HG02678 (cell line): ENCODE measurements around the gene NABP2.
"Not testable (repeated sequence)": the region's sequence is repeated elsewhere in the genome, so short reads cannot be mapped to it uniquely, and the experiment has no call there.

Source experiments
- ATAC-seq: cut with Tn5 transposase; IDR thresholded peaks from one replicate; pipeline ENCODE4 v1.9.1; 2021; ENCODE audit warnings: mild to moderate bottlenecking, moderate library complexity; ENCODE audit not compliant: unreplicated experiment

The NABP2 gene

GRCh38 chr12:56242986-56243385 lies 18.8 kb downstream of the NABP2 start:
- no peak for ATAC-seq

GRCh38 chr12:56243731-56244181 lies 19.6 kb downstream of the NABP2 start:
- ATAC-seq: no peak

- no peak for ATAC-seq
These were observed 20.4 kb downstream of the NABP2 start for GRCh38 chr12:56244494-56244893.

- no peak for ATAC-seq
These were observed 23.8 kb downstream of the NABP2 start for GRCh38 chr12:56247923-56248322.

GRCh38 chr12:56248711-56249110 lies 24.6 kb downstream of the NABP2 start:
- ATAC-seq: no peak

- ATAC-seq: no peak
These were observed 28.5 kb downstream of the NABP2 start for GRCh38 chr12:56252649-56253048.

- ATAC-seq: no peak
These were observed 28.9 kb downstream of the NABP2 start for GRCh38 chr12:56253091-56253490.

- no peak for ATAC-seq
These were observed 31.5 kb downstream of the NABP2 start for GRCh38 chr12:56255671-56256070.

GRCh38 chr12:56256326-56256960 lies 32.3 kb downstream of the NABP2 start:
- ATAC-seq: no peak

- ATAC-seq: no peak
These were observed 32.9 kb downstream of the NABP2 start for GRCh38 chr12:56257071-56257470.

GRCh38 chr12:56257491-56258067 lies 33.4 kb downstream of the NABP2 start:
- no peak for ATAC-seq

- ATAC-seq: peak; percentile 89
These were observed 34.1 kb downstream of the NABP2 start, which contains the start of gene ANKRD52 for GRCh38 chr12:56258068-56258819. Gene ANKRD52 (minus strand): TSS chr12:56258384. CDS start chr12:56258269, 115 bp downstream.

- ATAC-seq: no peak
These were observed 34.7 kb downstream of the NABP2 start for GRCh38 chr12:56258820-56259183.

- ATAC-seq: no peak
These were observed 36.2 kb downstream of the NABP2 start for GRCh38 chr12:56260380-56260779.

- no peak for ATAC-seq
These were observed 36.8 kb downstream of the NABP2 start for GRCh38 chr12:56260921-56261320.

- ATAC-seq: no peak
These were observed 37.5 kb downstream of the NABP2 start for GRCh38 chr12:56261503-56262232.

GRCh38 chr12:56262955-56263354 lies 38.8 kb downstream of the NABP2 start:
- not testable (repeated sequence) for ATAC-seq

- ATAC-seq: not testable (repeated sequence)
These were observed 42.0 kb downstream of the NABP2 start for GRCh38 chr12:56266068-56266692.

- ATAC-seq: peak; percentile 95
These were observed 42.7 kb downstream of the NABP2 start, which contains the start of gene COQ10A for GRCh38 chr12:56266693-56267442. Gene COQ10A (plus strand): TSS chr12:56266942. CDS start chr12:56267119, 177 bp downstream.
